Suprapubic skin (tissue), 4 donors: ENCODE measurements around the gene HMCN1. TPM values are rescaled to one million over a fixed set of nuclear protein-coding genes. Genes with fewer than 3 reads are reported as not detected.

Experiments used
- DNase-seq, 2 donors: peaks; one replicate each; pipeline ENCODE4 v3.0.0-alpha.2; 2019; ENCODE audit warnings: low spot score in 2 of 2
- H3K27ac ChIP-seq: fragments of 200-600 bp; sonication (generic); one replicate; pipeline ENCODE4 v1.5.1; 2019
- H3K27me3 ChIP-seq: fragments of 200-600 bp; sonication (generic); one replicate; pipeline ENCODE4 v1.5.1; 2019
- H3K36me3 ChIP-seq: fragments of 200-600 bp; sonication (generic); one replicate; pipeline ENCODE4 v1.5.1; 2019
- H3K4me1 ChIP-seq: fragments of 200-600 bp; sonication (generic); one replicate; pipeline ENCODE4 v1.5.1; 2019
- H3K4me3 ChIP-seq: fragments of 200-600 bp; sonication (generic); one replicate; pipeline ENCODE4 v1.5.1; 2019; ENCODE audit warnings: mild to moderate bottlenecking
- H3K9me3 ChIP-seq: fragments of 200-600 bp; sonication (generic); one replicate; pipeline ENCODE4 v1.5.1; 2019
- EP300 ChIP-seq: sonication (generic); formaldehyde crosslinking; IDR thresholded peaks from one replicate; pipeline ENCODE4 v1.6.1; 2017; ENCODE audit warnings: antibody characterized with exemption
- POLR2A ChIP-seq, 2 donors: fragments of 450-650 bp; IDR thresholded peaks; one replicate each; pipeline ENCODE4 v1.6.1; 2017; ENCODE audit warnings: antibody characterized with exemption in 2 of 2, mild to moderate bottlenecking in 2 of 2, moderate library complexity in 2 of 2
- POLR2AphosphoS5 ChIP-seq, 3 donors: sonication (generic); formaldehyde crosslinking; IDR thresholded peaks; one replicate each; pipeline ENCODE4 v1.6.1; 2017; ENCODE audit warnings: antibody characterized with exemption in 3 of 3
- WGBS: methylation state at CpG from one replicate; pipeline ENCODE4 v1.1.5; 2018; 5-methylcytosine and 5-hydroxymethylcytosine counted together
- total RNA-seq, 4 donors: library from RNA; depleted of rRNA; stranded (reverse); fragments of >200 nt; gene quantifications; one replicate each; pipeline ENCODE4 v1.1.0, GENCODE V29; 2016
- TF ChIP-seq, protein P1 (sequence below), 2 donors: fragments of 200-600 bp in 1 of 2; fragments of 450-650 bp in 1 of 2; sonication (generic) in 1 of 2; IDR thresholded peaks; one replicate each; pipeline ENCODE4 v1.5.1; 2016 to 2019; ENCODE audit warnings: antibody characterized with exemption in 2 of 2, mild to moderate bottlenecking in 1 of 2, moderate library complexity in 1 of 2

HMCN1 gene
- total RNA-seq, 4 donors from 2014 or later: 2.2 to 5.6 (median 3.7) TPM

GRCh38 chr1:185812934-185813333, 78.7 kb downstream of the HMCN1 start:
- TF ChIP-seq POLR2A (IDR thresholded peaks at IDR 0.05) (no peak), POLR2AphosphoS5 (IDR thresholded peaks at IDR 0.05) (no peak), EP300 (no peak)
- TF ChIP-seq, protein P1, sequence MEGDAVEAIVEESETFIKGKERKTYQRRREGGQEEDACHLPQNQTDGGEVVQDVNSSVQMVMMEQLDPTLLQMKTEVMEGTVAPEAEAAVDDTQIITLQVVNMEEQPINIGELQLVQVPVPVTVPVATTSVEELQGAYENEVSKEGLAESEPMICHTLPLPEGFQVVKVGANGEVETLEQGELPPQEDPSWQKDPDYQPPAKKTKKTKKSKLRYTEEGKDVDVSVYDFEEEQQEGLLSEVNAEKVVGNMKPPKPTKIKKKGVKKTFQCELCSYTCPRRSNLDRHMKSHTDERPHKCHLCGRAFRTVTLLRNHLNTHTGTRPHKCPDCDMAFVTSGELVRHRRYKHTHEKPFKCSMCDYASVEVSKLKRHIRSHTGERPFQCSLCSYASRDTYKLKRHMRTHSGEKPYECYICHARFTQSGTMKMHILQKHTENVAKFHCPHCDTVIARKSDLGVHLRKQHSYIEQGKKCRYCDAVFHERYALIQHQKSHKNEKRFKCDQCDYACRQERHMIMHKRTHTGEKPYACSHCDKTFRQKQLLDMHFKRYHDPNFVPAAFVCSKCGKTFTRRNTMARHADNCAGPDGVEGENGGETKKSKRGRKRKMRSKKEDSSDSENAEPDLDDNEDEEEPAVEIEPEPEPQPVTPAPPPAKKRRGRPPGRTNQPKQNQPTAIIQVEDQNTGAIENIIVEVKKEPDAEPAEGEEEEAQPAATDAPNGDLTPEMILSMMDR (IDR thresholded peaks at IDR 0.05): no peak
- no peak overlapping the region for H3K27ac ChIP-seq
- no peaks in the 10 kb centered on the region for H3K9me3 ChIP-seq
- H3K4me3 ChIP-seq: no peak overlapping the region
- no peaks in the 10 kb centered on the region for H3K27me3 ChIP-seq
- H3K4me1 ChIP-seq: peaks cover 4% of the 10 kb centered on the region
- DNase-seq: no peak
- no peaks in the 10 kb centered on the region for H3K36me3 ChIP-seq

GRCh38 chr1:185813401-185813979, 79.3 kb downstream of the HMCN1 start:
- no peak for DNase-seq
- 78% methylated on average over 2 of the region's 2 CpGs for WGBS

GRCh38 chr1:185816460-185816859, 82.3 kb downstream of the HMCN1 start:
- no peak overlapping the region for H3K27ac ChIP-seq
- H3K9me3 ChIP-seq: no peaks in the 10 kb centered on the region
- TF ChIP-seq POLR2AphosphoS5 (IDR thresholded peaks at IDR 0.05) (no peak), POLR2A (IDR thresholded peaks at IDR 0.05) (no peak), EP300 (no peak)
- TF ChIP-seq, protein P1 (IDR thresholded peaks at IDR 0.05): no peak
- H3K4me3 ChIP-seq: no peak overlapping the region
- WGBS: 24% methylated on average over 1 of the region's 1 CpG
- H3K36me3 ChIP-seq: no peaks in the 10 kb centered on the region
- H3K4me1 ChIP-seq: peaks cover 4% of the 10 kb centered on the region
- no peaks in the 10 kb centered on the region for H3K27me3 ChIP-seq
- no peak for DNase-seq

More at GRCh38 chr1:185813401-185813979, 79.3 kb downstream of the HMCN1 start:
- no peaks in the 10 kb centered on the region for H3K36me3 ChIP-seq
- H3K27ac ChIP-seq: no peak overlapping the region
- TF ChIP-seq, protein P1 (IDR thresholded peaks at IDR 0.05): peak; percentile 17 to 42
- no peak for TF ChIP-seq EP300
- TF ChIP-seq POLR2A (IDR thresholded peaks at IDR 0.05): no peak
- H3K27me3 ChIP-seq: no peaks in the 10 kb centered on the region
- peaks cover 4% of the 10 kb centered on the region for H3K4me1 ChIP-seq
- no peaks in the 10 kb centered on the region for H3K9me3 ChIP-seq
- no peak overlapping the region for H3K4me3 ChIP-seq

DNA sequence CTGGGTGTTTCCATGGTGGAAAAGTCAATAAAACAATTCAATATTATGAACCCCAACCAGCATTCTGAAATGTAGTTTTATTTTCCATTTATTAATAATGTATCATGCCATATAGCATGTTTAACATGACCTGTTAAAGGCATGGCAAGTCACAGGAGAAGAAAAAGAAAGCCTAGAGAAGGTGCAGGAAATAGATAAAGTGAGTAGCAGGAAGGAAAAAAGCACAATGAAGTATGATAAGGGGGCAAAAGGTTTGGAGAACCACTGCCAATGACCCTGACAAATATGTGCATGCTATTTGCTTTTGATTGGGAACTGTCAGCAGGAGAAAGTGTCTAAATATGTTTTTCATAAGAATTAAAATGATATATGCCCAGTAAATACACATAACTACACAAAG, 85.6 kb downstream of the HMCN1 start:
- peaks cover 9% of the 10 kb centered on the region for H3K4me1 ChIP-seq
- H3K27me3 ChIP-seq: no peaks in the 10 kb centered on the region
- no peaks in the 10 kb centered on the region for H3K36me3 ChIP-seq
- no peak for DNase-seq
- no peak overlapping the region for H3K27ac ChIP-seq
- H3K4me3 ChIP-seq: no peak overlapping the region
- H3K9me3 ChIP-seq: no peaks in the 10 kb centered on the region
- no peak for TF ChIP-seq EP300
- TF ChIP-seq, protein P1 (IDR thresholded peaks at IDR 0.05): no peak
- TF ChIP-seq POLR2A (IDR thresholded peaks at IDR 0.05): no peak
- TF ChIP-seq POLR2AphosphoS5 (IDR thresholded peaks at IDR 0.05): no peak

DNA sequence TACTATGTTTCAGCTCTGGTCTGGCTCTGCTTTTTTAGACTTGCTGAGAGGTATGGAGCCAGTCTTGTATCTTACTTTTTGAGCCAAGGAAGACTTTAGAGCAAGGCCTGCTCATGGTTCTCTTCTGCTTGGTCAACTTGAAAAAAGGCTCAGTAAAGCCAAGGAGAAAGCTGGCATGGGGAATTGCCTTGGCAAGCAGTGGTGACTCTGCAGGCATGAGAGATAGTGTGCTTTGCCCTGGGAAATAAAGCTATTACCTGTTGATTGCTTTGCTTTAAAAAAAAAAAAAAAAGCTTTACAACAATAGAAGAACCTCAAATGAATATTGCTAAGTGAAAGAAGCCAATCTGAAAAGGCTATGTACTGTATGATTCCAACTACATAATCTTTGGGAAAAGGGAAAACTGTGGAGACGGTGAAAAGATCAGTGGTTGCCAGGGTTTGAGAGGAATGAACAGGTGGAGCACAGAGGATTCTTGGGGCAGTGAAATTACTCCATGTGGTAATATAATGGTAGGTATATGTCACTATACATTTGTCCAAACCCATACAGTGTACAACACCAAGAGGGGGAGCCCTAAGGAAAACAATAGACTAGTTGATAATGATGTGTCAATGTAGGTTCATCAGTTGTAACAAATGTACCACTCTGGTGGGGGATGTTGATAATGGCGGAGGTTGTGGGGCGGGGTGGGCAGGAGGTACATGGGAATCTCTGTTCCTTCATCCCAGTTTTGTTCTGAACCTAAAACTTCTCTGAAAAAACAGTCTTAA, 87.6 kb downstream of the HMCN1 start:
- no peaks in the 10 kb centered on the region for H3K27me3 ChIP-seq
- no peak overlapping the region for H3K4me3 ChIP-seq
- no peak for DNase-seq
- no peaks in the 10 kb centered on the region for H3K9me3 ChIP-seq
- peaks cover 4% of the 10 kb centered on the region for H3K4me1 ChIP-seq
- H3K27ac ChIP-seq: no peak overlapping the region
- H3K36me3 ChIP-seq: no peaks in the 10 kb centered on the region
- 94% methylated on average over 3 of the region's 3 CpGs for WGBS
- TF ChIP-seq EP300: no peak
- TF ChIP-seq POLR2AphosphoS5 (IDR thresholded peaks at IDR 0.05): no peak
- TF ChIP-seq, protein P1 (IDR thresholded peaks at IDR 0.05): no peak
- no peak for TF ChIP-seq POLR2A (IDR thresholded peaks at IDR 0.05)
